HFFc6 (cell line): ENCODE measurements around the gene HSD11B2. TPM values are rescaled to one million over a fixed set of nuclear protein-coding genes. Genes with fewer than 3 reads are reported as not detected.

Experiments
- DNase-seq: peaks from one replicate; pipeline ENCODE4 v3.0.0-alpha.2; 2018
- H3K27ac Mint-ChIP-seq: 2 replicates; pipeline ENCODE4 v1.8.0; 2020; ENCODE audit warnings: mild to moderate bottlenecking, mixed read lengths
- H3K27me3 Mint-ChIP-seq: 2 replicates; pipeline ENCODE4 v1.8.0; 2021; ENCODE audit warnings: mild to moderate bottlenecking, moderate library complexity, mixed read lengths; ENCODE audit not compliant: insufficient read depth
- H3K36me3 Mint-ChIP-seq: 2 replicates; pipeline ENCODE4 v1.8.0; 2021; ENCODE audit warnings: low read depth, mixed read lengths
- H3K4me1 Mint-ChIP-seq: 2 replicates; pipeline ENCODE4 v1.8.0; 2020; ENCODE audit warnings: low read depth, mixed read lengths
- H3K4me3 Mint-ChIP-seq: 2 replicates; pipeline ENCODE4 v1.8.0; 2020; ENCODE audit warnings: mild to moderate bottlenecking, moderate library complexity, mixed read lengths
- H3K9me3 Mint-ChIP-seq: 2 replicates; pipeline ENCODE4 v1.8.0; 2020; ENCODE audit warnings: mild to moderate bottlenecking, mixed read lengths
- total RNA-seq, 6 experiments: library from RNA; stranded (reverse); fragmentation: NEBNext Ultra II Directional; extraction: Animal tissue kit (Norgen Biotek cat#: 25700); gene quantifications; 2 replicates in 1 of 6; 3 replicates in 5 of 6; pipeline ENCODE4 v1.2.3, GENCODE V29; 2021
- TF ChIP-seq, protein P1 (sequence below): fragments of 200-600 bp; sonication (generic); IDR thresholded peaks from 2 replicates; pipeline ENCODE4 v1.5.0; 2021; ENCODE audit warnings: antibody characterized with exemption, mild to moderate bottlenecking

The HSD11B2 gene
- total RNA-seq, 6 experiments from 2014 or later: not detected

DNA sequence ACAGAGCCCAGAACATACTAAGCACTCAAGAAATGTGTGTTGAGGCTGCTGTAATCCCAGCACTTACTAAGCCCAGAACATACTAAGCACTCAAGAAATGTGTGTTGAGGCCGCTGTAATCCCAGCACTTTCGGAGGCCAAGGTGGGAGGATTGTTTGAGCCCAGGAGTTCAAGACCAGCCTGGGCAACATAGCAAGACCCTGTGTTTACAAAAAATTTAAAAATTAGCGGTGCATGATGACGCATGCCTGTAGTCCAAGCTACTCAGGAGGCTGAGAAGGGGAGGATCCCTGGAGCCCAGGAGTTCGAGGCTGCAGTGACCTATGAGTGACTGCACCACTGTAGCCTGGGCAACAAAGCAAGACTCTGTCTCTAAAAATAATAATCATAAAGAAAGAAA is 7.9 kb upstream of the HSD11B2 start:
- DNase-seq: no peak
- H3K4me1 Mint-ChIP-seq: peaks cover 8% of the 10 kb centered on the region
- H3K27me3 Mint-ChIP-seq: peaks cover 21% of the 10 kb centered on the region
- H3K36me3 Mint-ChIP-seq: no peaks in the 10 kb centered on the region
- H3K9me3 Mint-ChIP-seq: no peaks in the 10 kb centered on the region
- no peak overlapping the region for H3K27ac Mint-ChIP-seq
- no peak overlapping the region for H3K4me3 Mint-ChIP-seq
- TF ChIP-seq, protein P1, sequence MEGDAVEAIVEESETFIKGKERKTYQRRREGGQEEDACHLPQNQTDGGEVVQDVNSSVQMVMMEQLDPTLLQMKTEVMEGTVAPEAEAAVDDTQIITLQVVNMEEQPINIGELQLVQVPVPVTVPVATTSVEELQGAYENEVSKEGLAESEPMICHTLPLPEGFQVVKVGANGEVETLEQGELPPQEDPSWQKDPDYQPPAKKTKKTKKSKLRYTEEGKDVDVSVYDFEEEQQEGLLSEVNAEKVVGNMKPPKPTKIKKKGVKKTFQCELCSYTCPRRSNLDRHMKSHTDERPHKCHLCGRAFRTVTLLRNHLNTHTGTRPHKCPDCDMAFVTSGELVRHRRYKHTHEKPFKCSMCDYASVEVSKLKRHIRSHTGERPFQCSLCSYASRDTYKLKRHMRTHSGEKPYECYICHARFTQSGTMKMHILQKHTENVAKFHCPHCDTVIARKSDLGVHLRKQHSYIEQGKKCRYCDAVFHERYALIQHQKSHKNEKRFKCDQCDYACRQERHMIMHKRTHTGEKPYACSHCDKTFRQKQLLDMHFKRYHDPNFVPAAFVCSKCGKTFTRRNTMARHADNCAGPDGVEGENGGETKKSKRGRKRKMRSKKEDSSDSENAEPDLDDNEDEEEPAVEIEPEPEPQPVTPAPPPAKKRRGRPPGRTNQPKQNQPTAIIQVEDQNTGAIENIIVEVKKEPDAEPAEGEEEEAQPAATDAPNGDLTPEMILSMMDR: no peak

DNA sequence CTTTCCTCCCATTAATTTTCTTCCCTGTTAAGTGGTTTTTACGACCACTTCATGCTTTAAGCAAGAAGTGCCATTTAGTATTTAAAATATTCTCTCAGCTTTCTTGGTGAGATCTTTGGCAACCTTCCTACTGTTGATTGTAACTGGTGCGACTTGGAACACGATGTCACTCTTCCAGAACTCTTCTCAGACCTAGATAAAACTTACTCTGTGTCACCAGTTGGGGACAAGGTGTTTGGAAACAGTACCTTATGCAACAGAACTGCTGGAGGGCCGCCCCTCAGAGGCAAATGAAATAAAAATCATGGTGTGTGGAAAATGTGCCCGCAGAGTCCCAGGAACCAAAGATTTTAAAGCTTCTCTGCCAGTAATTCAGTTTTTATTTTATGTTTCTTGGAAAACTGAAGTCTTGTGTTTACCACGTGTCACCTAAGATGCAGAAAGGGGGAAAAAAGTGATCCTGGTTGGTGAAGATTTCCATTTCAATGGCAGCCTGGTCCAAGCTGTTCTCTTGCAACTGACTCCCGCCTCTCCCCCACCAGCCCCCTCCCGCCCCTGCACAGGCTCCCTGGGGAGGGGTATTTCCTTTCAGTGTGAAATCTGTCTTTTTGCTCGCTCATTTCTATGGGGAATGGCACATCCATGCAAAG is 7.2 kb upstream of the HSD11B2 start:
- H3K27ac Mint-ChIP-seq: no peak overlapping the region
- H3K4me1 Mint-ChIP-seq: peaks cover 8% of the 10 kb centered on the region
- H3K27me3 Mint-ChIP-seq: peaks cover 25% of the 10 kb centered on the region
- no peaks in the 10 kb centered on the region for H3K36me3 Mint-ChIP-seq
- no peaks in the 10 kb centered on the region for H3K9me3 Mint-ChIP-seq
- TF ChIP-seq, protein P1: no peak
- H3K4me3 Mint-ChIP-seq: no peak overlapping the region
- no peak for DNase-seq

DNA sequence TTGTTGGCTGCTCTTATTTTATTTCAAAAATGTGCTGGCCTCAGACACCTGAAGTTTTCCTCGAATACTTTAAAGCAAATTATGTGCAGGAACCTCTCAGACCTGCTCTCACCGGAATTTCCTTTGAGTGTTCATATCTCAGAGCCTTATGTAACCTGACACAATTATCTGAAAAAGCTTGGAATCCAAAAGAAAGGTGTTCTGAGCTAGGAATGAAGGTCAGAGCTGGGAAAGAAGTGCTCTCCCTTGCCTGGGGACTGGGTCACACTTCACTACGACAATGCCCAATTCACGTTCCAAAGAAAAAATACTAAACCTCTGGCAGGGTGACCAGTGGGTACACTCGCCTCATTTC is 6.7 kb upstream of the HSD11B2 start:
- peaks cover 30% of the 10 kb centered on the region for H3K27me3 Mint-ChIP-seq
- no peaks in the 10 kb centered on the region for H3K9me3 Mint-ChIP-seq
- H3K4me1 Mint-ChIP-seq: peaks cover 7% of the 10 kb centered on the region
- H3K27ac Mint-ChIP-seq: no peak overlapping the region
- no peak for DNase-seq
- no peaks in the 10 kb centered on the region for H3K36me3 Mint-ChIP-seq
- no peak overlapping the region for H3K4me3 Mint-ChIP-seq
- TF ChIP-seq, protein P1: no peak

DNA sequence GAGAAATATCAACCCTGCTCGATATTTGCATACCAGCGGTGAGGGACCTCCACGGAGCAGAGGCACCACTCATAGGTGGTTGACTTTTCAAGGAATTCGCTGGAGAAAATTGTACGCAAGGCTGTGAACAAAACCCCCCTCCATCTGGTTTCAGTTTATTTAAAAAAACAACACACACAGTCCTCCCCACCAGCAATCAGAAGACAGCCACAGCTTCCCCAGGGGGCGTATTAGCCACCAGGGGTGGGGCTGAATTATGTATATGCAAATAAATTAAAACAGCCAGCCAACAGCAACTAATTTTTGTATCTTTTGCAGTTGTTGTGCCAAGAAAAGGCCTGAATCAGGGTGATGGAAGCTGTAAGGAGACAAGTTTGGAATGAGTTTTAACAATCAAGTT is 5.9 kb upstream of the HSD11B2 start:
- no peak for DNase-seq
- Mint-ChIP-seq H3K9me3 (no peaks in the 10 kb centered on the region), H3K27ac (no peak overlapping the region), H3K4me1 (no peaks in the 10 kb centered on the region; the same call in 1 of the 2 replicates), H3K27me3 (peaks cover 34% of the 10 kb centered on the region), H3K4me3 (no peak overlapping the region), H3K36me3 (no peaks in the 10 kb centered on the region)
- TF ChIP-seq, protein P1: 0 out of 2 replicates have a peak, but pooled peaks have one; percentile 13

DNA sequence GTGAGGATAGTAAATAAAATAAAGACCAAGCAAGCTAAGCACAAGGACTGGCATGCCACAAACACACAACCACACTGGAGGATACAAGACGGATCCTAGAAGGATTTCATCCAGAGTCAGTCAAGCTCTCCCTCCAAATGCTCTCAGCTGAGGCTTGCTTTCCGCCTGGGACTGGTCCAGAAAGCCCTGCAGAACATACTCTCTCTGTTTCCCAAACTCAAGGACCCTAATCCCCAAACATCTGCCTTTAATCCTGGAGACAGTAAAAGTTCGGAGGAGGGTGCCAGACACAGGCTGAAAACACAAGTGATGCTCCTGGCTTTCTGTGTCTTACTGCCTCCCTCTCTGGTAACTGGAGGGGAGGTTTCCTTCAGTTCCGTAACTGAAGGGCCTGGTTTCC is 5.3 kb upstream of the HSD11B2 start:
- peaks cover 38% of the 10 kb centered on the region for H3K27me3 Mint-ChIP-seq

More for the DNA sequence above, 5.3 kb upstream of the HSD11B2 start:
- H3K4me3 Mint-ChIP-seq: no peak overlapping the region
- no peak for DNase-seq
- H3K36me3 Mint-ChIP-seq: no peaks in the 10 kb centered on the region
- H3K27ac Mint-ChIP-seq: no peak overlapping the region
- TF ChIP-seq, protein P1: no peak
- H3K4me1 Mint-ChIP-seq: no peaks in the 10 kb centered on the region; the same call in 1 of the 2 replicates
- H3K9me3 Mint-ChIP-seq: no peaks in the 10 kb centered on the region
